NT2/D1 (cell line): ENCODE measurements around the gene ANKS3.

Source experiments
- SUZ12 ChIP-seq: IDR thresholded peaks from 2 replicates; pipeline ENCODE4 v1.6.1; 2011; ENCODE audit not compliant: insufficient read length, insufficient read depth; ENCODE audit errors: extremely low read depth
- YY1 ChIP-seq: IDR thresholded peaks from 2 replicates; pipeline ENCODE4 v1.6.1; 2011; ENCODE audit not compliant: insufficient read length, insufficient read depth

DNA sequence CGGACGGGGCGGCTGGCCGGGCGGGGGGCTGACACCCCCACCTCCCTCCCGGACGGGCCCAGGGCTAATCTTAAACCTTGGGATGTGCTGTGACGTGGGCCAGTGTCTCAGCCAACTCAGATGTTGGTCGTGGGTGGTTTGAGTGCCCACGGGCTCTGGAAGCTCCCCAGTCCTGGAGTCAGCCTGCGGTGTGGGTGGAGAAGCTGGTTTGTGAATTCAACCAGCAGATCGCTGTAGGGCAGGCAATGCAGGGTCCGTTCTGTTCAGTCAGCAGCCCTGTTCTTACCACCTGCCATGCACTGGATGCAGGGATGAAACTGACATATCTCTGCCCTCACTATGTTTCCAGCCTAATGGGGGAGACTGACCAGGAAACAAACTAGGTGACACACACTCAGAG lies 40.9 kb upstream of the ANKS3 start:
- TF ChIP-seq YY1 (no peak), SUZ12 (no peak)
